Progenitor cell of endocrine pancreas (in vitro differentiated cells): ENCODE data around the gene VGLL4. TPM values are rescaled to one million over a fixed set of nuclear protein-coding genes. Genes with fewer than 3 reads are reported as not detected.

ENCODE experiments used
- DNase-seq: peaks from one replicate; pipeline ENCODE4 v3.0.0; 2021; ENCODE audit warnings: low spot score; ENCODE audit not compliant: unreplicated experiment
- H3K27ac Mint-ChIP-seq: 2 replicates; pipeline ENCODE4 v1.8.0; 2021; ENCODE audit warnings: mild to moderate bottlenecking, moderate library complexity, mixed read lengths
- H3K27me3 Mint-ChIP-seq: 2 replicates; pipeline ENCODE4 v1.8.0; 2021; ENCODE audit warnings: mixed read lengths
- H3K36me3 Mint-ChIP-seq: 2 replicates; pipeline ENCODE4 v1.8.0; 2022; ENCODE audit warnings: mixed read lengths; ENCODE audit not compliant: insufficient read depth
- H3K4me1 Mint-ChIP-seq: 2 replicates; pipeline ENCODE4 v1.8.0; 2021; ENCODE audit warnings: low read depth, mixed read lengths
- H3K4me3 Mint-ChIP-seq: 2 replicates; pipeline ENCODE4 v1.8.0; 2021; ENCODE audit warnings: low read depth, mild to moderate bottlenecking, moderate library complexity, mixed read lengths
- H3K9me3 Mint-ChIP-seq: 2 replicates; pipeline ENCODE4 v1.8.0; 2021; ENCODE audit warnings: low read depth, mixed read lengths
- CTCF ChIP-seq: fragments of 200-600 bp; sonication (generic); IDR thresholded peaks from one replicate; pipeline ENCODE4 v1.5.0; 2021; ENCODE audit warnings: antibody characterized with exemption, mild to moderate bottlenecking; ENCODE audit not compliant: unreplicated experiment
- total RNA-seq: library from RNA; stranded (reverse); gene quantifications from 2 replicates; pipeline ENCODE4 v1.2.1, GENCODE V29; 2021

VGLL4 gene
- total RNA-seq, 1 donor from 2014 or later = 93.2 TPM

- H3K4me3 Mint-ChIP-seq = no peak overlapping the region
- H3K27ac Mint-ChIP-seq = no peak overlapping the region
- TF ChIP-seq CTCF = no peak
- no peak for DNase-seq
- H3K27me3 Mint-ChIP-seq = no peaks in the 10 kb centered on the region
- H3K4me1 Mint-ChIP-seq = peaks cover 4% of the 10 kb centered on the region
- H3K9me3 Mint-ChIP-seq = peaks cover 5% of the 10 kb centered on the region
- H3K36me3 Mint-ChIP-seq = peaks cover 5% of the 10 kb centered on the region
These were observed 14.5 kb upstream of the VGLL4 start for GRCh38 chr3:11658180-11658579.

GRCh38 chr3:11655196-11655928, 11.6 kb upstream of the VGLL4 start:
- Mint-ChIP-seq H3K9me3 (no peaks in the 10 kb centered on the region), H3K4me3 (no peak overlapping the region), H3K36me3 (no peaks in the 10 kb centered on the region), H3K4me1 (peaks cover 2% of the 10 kb centered on the region), H3K27me3 (no peaks in the 10 kb centered on the region), H3K27ac (no peak overlapping the region)
- DNase-seq = no peak
- TF ChIP-seq CTCF = peak; percentile 47

- no peaks in the 10 kb centered on the region for H3K4me1 Mint-ChIP-seq
- no peak overlapping the region for H3K4me3 Mint-ChIP-seq
- no peak for DNase-seq
- H3K9me3 Mint-ChIP-seq = no peaks in the 10 kb centered on the region
- no peak for TF ChIP-seq CTCF
- no peaks in the 10 kb centered on the region for H3K27me3 Mint-ChIP-seq
- H3K36me3 Mint-ChIP-seq = no peaks in the 10 kb centered on the region
- H3K27ac Mint-ChIP-seq = no peak overlapping the region
These were observed 10.5 kb upstream of the VGLL4 start for GRCh38 chr3:11654166-11654565.

- Mint-ChIP-seq H3K4me1 (no peaks in the 10 kb centered on the region), H3K27ac (no peak overlapping the region), H3K36me3 (no peaks in the 10 kb centered on the region), H3K4me3 (no peak overlapping the region), H3K9me3 (no peaks in the 10 kb centered on the region), H3K27me3 (no peaks in the 10 kb centered on the region)
- no peak for TF ChIP-seq CTCF
- DNase-seq = no peak
These were observed 9.8 kb upstream of the VGLL4 start for GRCh38 chr3:11653298-11654055.

GRCh38 chr3:11651900-11652299, 8.2 kb upstream of the VGLL4 start:
- no peaks in the 10 kb centered on the region for H3K36me3 Mint-ChIP-seq
- no peak for DNase-seq
- H3K9me3 Mint-ChIP-seq = no peaks in the 10 kb centered on the region
- no peaks in the 10 kb centered on the region for H3K4me1 Mint-ChIP-seq
- no peaks in the 10 kb centered on the region for H3K27me3 Mint-ChIP-seq
- H3K27ac Mint-ChIP-seq = no peak overlapping the region
- TF ChIP-seq CTCF = peak; percentile 74
- H3K4me3 Mint-ChIP-seq = no peak overlapping the region
